H9 (cell line): Measurements from ENCODE around the gene SYVN1. TPM values are rescaled to one million over a fixed set of nuclear protein-coding genes. Genes with fewer than 3 reads are reported as not detected.

Experiments
- DNase-seq: peaks from one replicate; pipeline ENCODE4 v3.0.0-alpha.2; 2017
- H2AFZ ChIP-seq: one replicate; pipeline ENCODE4 v1.6.1; 2013; ENCODE audit warnings: mild to moderate bottlenecking, low read length, control low read depth, moderate library complexity
- H2AK5ac ChIP-seq: 2 replicates; pipeline ENCODE4 v1.6.1; 2013; ENCODE audit warnings: low read length, control low read depth, mixed read lengths; ENCODE audit not compliant: insufficient read length
- H2BK120ac ChIP-seq: one replicate; pipeline ENCODE4 v1.6.1; 2013; ENCODE audit warnings: low read depth, mild to moderate bottlenecking, low read length, control low read depth, inconsistent platforms; ENCODE audit not compliant: poor library complexity, severe bottlenecking
- H2BK12ac ChIP-seq: 2 replicates; pipeline ENCODE4 v1.6.1; 2013; ENCODE audit warnings: low read length, control low read depth, mixed read lengths, low read depth; ENCODE audit not compliant: insufficient read length
- H2BK15ac ChIP-seq: 2 replicates; pipeline ENCODE4 v1.6.1; 2013; ENCODE audit warnings: low read depth, low read length, control low read depth
- H2BK20ac ChIP-seq: one replicate; pipeline ENCODE4 v1.6.1; 2013; ENCODE audit warnings: low read depth, mild to moderate bottlenecking, low read length, control low read depth, inconsistent platforms; ENCODE audit not compliant: poor library complexity, severe bottlenecking
- H2BK5ac ChIP-seq: 2 replicates; pipeline ENCODE4 v1.6.1; 2013; ENCODE audit warnings: low read length, control low read depth, mixed read lengths; ENCODE audit not compliant: insufficient read length
- H3K14ac ChIP-seq: 2 replicates; pipeline ENCODE4 v1.6.1; 2013; ENCODE audit warnings: low read length, control low read depth; ENCODE audit not compliant: insufficient read depth
- H3K18ac ChIP-seq: 2 replicates; pipeline ENCODE4 v1.6.1; 2013; ENCODE audit warnings: low read depth, mild to moderate bottlenecking, mixed read lengths, low read length, control low read depth; ENCODE audit not compliant: insufficient read length
- H3K23ac ChIP-seq: 2 replicates; pipeline ENCODE4 v1.6.1; 2013; ENCODE audit warnings: low read length, control low read depth, mixed read lengths, low read depth; ENCODE audit not compliant: insufficient read length
- H3K23me2 ChIP-seq: 2 replicates; pipeline ENCODE4 v1.6.1; 2013; ENCODE audit warnings: low read depth, mild to moderate bottlenecking, mixed read lengths, low read length, control low read depth; ENCODE audit not compliant: insufficient read length, poor library complexity, severe bottlenecking
- H3K27ac ChIP-seq: 2 replicates; pipeline ENCODE4 v1.5.1; 2013; ENCODE audit warnings: low read length, control low read depth, mixed read lengths, low read depth; ENCODE audit not compliant: insufficient read length
- H3K27me3 ChIP-seq: 2 replicates; pipeline ENCODE4 v1.6.1; 2013; ENCODE audit warnings: low read length, control low read depth, inconsistent platforms; ENCODE audit not compliant: insufficient read depth
- H3K4ac ChIP-seq: 2 replicates; pipeline ENCODE4 v1.6.1; 2013; ENCODE audit warnings: low read depth, mild to moderate bottlenecking, control low read depth, inconsistent platforms, low read length, moderate library complexity
- H3K4me1 ChIP-seq: 2 replicates; pipeline ENCODE4 v1.6.1; 2013; ENCODE audit warnings: low read length, control low read depth, inconsistent platforms; ENCODE audit not compliant: insufficient read depth
- H3K4me2 ChIP-seq: 2 replicates; pipeline ENCODE4 v1.6.1; 2013; ENCODE audit warnings: low read length, control low read depth, mixed read lengths; ENCODE audit not compliant: insufficient read length, insufficient read depth
- H3K56ac ChIP-seq: 2 replicates; pipeline ENCODE4 v1.6.1; 2013; ENCODE audit warnings: low read depth, mild to moderate bottlenecking, mixed read lengths, low read length, control low read depth; ENCODE audit not compliant: insufficient read length
- H3K79me1 ChIP-seq: 2 replicates; pipeline ENCODE4 v1.6.1; 2013; ENCODE audit warnings: low read depth, mild to moderate bottlenecking, moderate library complexity, low read length, control low read depth, inconsistent platforms; ENCODE audit not compliant: insufficient read depth, poor library complexity, severe bottlenecking
- H3K79me2 ChIP-seq: 2 replicates; pipeline ENCODE4 v1.6.1; 2013; ENCODE audit warnings: low read length, control low read depth, inconsistent platforms; ENCODE audit not compliant: insufficient read depth
- H3K9ac ChIP-seq: 2 replicates; pipeline ENCODE4 v1.6.1; 2013; ENCODE audit warnings: low read length, control low read depth, mixed read lengths; ENCODE audit not compliant: insufficient read length; ENCODE audit errors: extremely low read depth
- H3K9me3 ChIP-seq: one replicate; pipeline ENCODE4 v1.6.1; 2013; ENCODE audit warnings: low read depth, low read length, inconsistent platforms; ENCODE audit not compliant: control insufficient read depth
- H3T11ph ChIP-seq: one replicate; pipeline ENCODE4 v1.6.1; 2013; ENCODE audit warnings: mild to moderate bottlenecking, low read length, control low read depth, inconsistent platforms
- H4K20me1 ChIP-seq: one replicate; pipeline ENCODE4 v1.6.1; 2013; ENCODE audit not compliant: control insufficient read depth, insufficient read length, insufficient read depth
- H4K5ac ChIP-seq: 2 replicates; pipeline ENCODE4 v1.6.1; 2013; ENCODE audit warnings: low read depth, mild to moderate bottlenecking, mixed read lengths, low read length, control low read depth; ENCODE audit not compliant: insufficient read length
- H4K8ac ChIP-seq: replicated peaks from 2 replicates; pipeline ENCODE4 v1.6.1; 2013; ENCODE audit warnings: low read length, control low read depth, mixed read lengths, low read depth; ENCODE audit not compliant: insufficient read length
- H4K91ac ChIP-seq: 2 replicates; pipeline ENCODE4 v1.6.1; 2013; ENCODE audit warnings: low read depth, mild to moderate bottlenecking, moderate library complexity, mixed read lengths, low read length, control low read depth; ENCODE audit not compliant: insufficient read length
- H3K27ac Mint-ChIP-seq, 3 experiments: 2 replicates in 2 of 3; 3 replicates in 1 of 3; pipeline ENCODE4 v1.8.0; 2020 to 2021; ENCODE audit warnings: mixed read lengths in 3 of 3, mild to moderate bottlenecking in 1 of 3, moderate library complexity in 1 of 3
- H3K27me3 Mint-ChIP-seq: 2 replicates; pipeline ENCODE4 v1.8.0; 2021; ENCODE audit warnings: low read depth, mild to moderate bottlenecking, moderate library complexity, mixed read lengths
- H3K36me3 Mint-ChIP-seq, 3 experiments: 2 replicates in 2 of 3; 3 replicates in 1 of 3; pipeline ENCODE4 v1.8.0; 2020 to 2021; ENCODE audit warnings: low read depth in 3 of 3, mixed read lengths in 3 of 3; ENCODE audit not compliant: insufficient read depth in 1 of 3
- H3K4me1 Mint-ChIP-seq, 2 experiments: 2 replicates each; pipeline ENCODE4 v1.8.0; 2020; ENCODE audit warnings: mixed read lengths in 2 of 2
- H3K4me3 Mint-ChIP-seq, 2 experiments: 2 replicates in 1 of 2; 3 replicates in 1 of 2; pipeline ENCODE4 v1.8.0; 2020 to 2021; ENCODE audit warnings: mild to moderate bottlenecking in 2 of 2, mixed read lengths in 2 of 2, moderate library complexity in 1 of 2
- H3K9me3 Mint-ChIP-seq, 2 experiments: 2 replicates in 1 of 2; 3 replicates in 1 of 2; pipeline ENCODE4 v1.8.0; 2020; ENCODE audit warnings: mild to moderate bottlenecking in 2 of 2, mixed read lengths in 2 of 2, moderate library complexity in 1 of 2
- CTCF ChIP-seq: fragments of 200-600 bp; sonication (generic); conservative IDR thresholded peaks from 3 replicates; pipeline ENCODE4 v1.8.0; 2021; ENCODE audit warnings: antibody characterized with exemption, mild to moderate bottlenecking
- WGBS: extraction: QIAGEN DNeasy Blood & Tissue Kit; methylation state at CpG from one replicate; pipeline ENCODE4 v1.1.7; 2013; ENCODE audit warnings: missing lambda C conversion rate, low lambda C conversion rate, mixed read lengths; ENCODE audit not compliant: insufficient read length; ENCODE audit errors: extremely low coverage; 5-methylcytosine and 5-hydroxymethylcytosine counted together
- total RNA-seq: library from RNA; stranded (reverse); gene quantifications from 2 replicates; pipeline ENCODE4 v1.2.1, GENCODE V29; 2021

The SYVN1 gene
- total RNA-seq, 1 experiment from 2014 or later, result 31.6 TPM

GRCh38 chr11:65136515-65137096 is 2.3 kb upstream of the SYVN1 start:
- H3K9me3 Mint-ChIP-seq, result no peaks in the 10 kb centered on the region; a peak in 1 of 5 replicates
- no peak overlapping the region for H3T11ph ChIP-seq
- peaks cover 14% of the 10 kb centered on the region for H3K23me2 ChIP-seq
- H3K27ac Mint-ChIP-seq, result no peak overlapping the region
- H3K9ac ChIP-seq, result no peak overlapping the region
- H3K79me1 ChIP-seq, result no peaks in the 10 kb centered on the region
- H3K79me2 ChIP-seq, result no peaks in the 10 kb centered on the region
- H2BK12ac ChIP-seq, result no peak overlapping the region
- no peak for TF ChIP-seq CTCF
- H3K4ac ChIP-seq, result no peak overlapping the region
- peak overlapping the region; percentile 57 to 93; a peak in 1 of 5 replicates for H3K4me3 Mint-ChIP-seq
- H3K56ac ChIP-seq, result no peak overlapping the region
- no peak overlapping the region for H2BK20ac ChIP-seq
- H4K20me1 ChIP-seq, result no peaks in the 10 kb centered on the region
- no peak overlapping the region for H3K23ac ChIP-seq
- DNase-seq, result no peak
- no peak overlapping the region for H4K5ac ChIP-seq
- no peak overlapping the region for H2BK15ac ChIP-seq
- H2BK120ac ChIP-seq, result no peak overlapping the region
- H3K4me2 ChIP-seq, result no peak overlapping the region
- H3K4me1 Mint-ChIP-seq, result peaks cover 19 to 23% of the 10 kb centered on the region in 2 experiments
- H3K18ac ChIP-seq, result no peak overlapping the region
- H4K91ac ChIP-seq, result no peak overlapping the region
- no peak overlapping the region for H3K27ac ChIP-seq
- H2AK5ac ChIP-seq, result no peak overlapping the region
- no peak overlapping the region for H4K8ac ChIP-seq
- no peak overlapping the region for H2BK5ac ChIP-seq
- H2AFZ ChIP-seq, result no peak overlapping the region
- H3K27me3 Mint-ChIP-seq, result peaks cover 16% of the 10 kb centered on the region
- H3K27me3 ChIP-seq, result no peaks in the 10 kb centered on the region
- H3K14ac ChIP-seq, result no peak overlapping the region
- H3K36me3 Mint-ChIP-seq, result peaks cover 0 to 16% (median 13%) of the 10 kb centered on the region in 3 experiments; a peak in 5 of 7 replicates
- WGBS, result no CpG with 5 or more reads among the region's 15 CpGs
- H3K4me1 ChIP-seq, result no peaks in the 10 kb centered on the region
- no peaks in the 10 kb centered on the region for H3K9me3 ChIP-seq
